ENCODE data around the gene SYNPR. TPM values are rescaled to one million over a fixed set of nuclear protein-coding genes. Genes with fewer than 3 reads are reported as not detected.

SYNPR gene
- total RNA-seq, 2 donors from 2014 or later, result not detected

- DNase-seq (no peak), ATAC-seq (no peak)
- H3K9me3 ChIP-seq (ENCODE audit: control insufficient read depth, low read length, poor library complexity, severe bottlenecking), result no peaks in the 10 kb centered on the region
- no peaks in the 10 kb centered on the region for H3K4me1 Mint-ChIP-seq
- no peak overlapping the region for H3K4me3 Mint-ChIP-seq
- no peak overlapping the region for H3K27ac Mint-ChIP-seq
- peaks cover 7% of the 10 kb centered on the region for H3K27me3 Mint-ChIP-seq
- H3K36me3 Mint-ChIP-seq (ENCODE audit: low read depth), result no peaks in the 10 kb centered on the region
Observed at GRCh38 chr3:63562323-63562722, 284.2 kb downstream of the SYNPR start.

GRCh38 chr3:63563572-63563971, 285.5 kb downstream of the SYNPR start:
- ATAC-seq (no peak), DNase-seq (no peak)
- no peaks in the 10 kb centered on the region for H3K4me1 Mint-ChIP-seq
- no peak overlapping the region for H3K27ac Mint-ChIP-seq
- no peaks in the 10 kb centered on the region for H3K9me3 ChIP-seq (ENCODE audit: control insufficient read depth, low read length, poor library complexity, severe bottlenecking)
- no peaks in the 10 kb centered on the region for H3K36me3 Mint-ChIP-seq (ENCODE audit: low read depth)
- H3K27me3 Mint-ChIP-seq, result peaks cover 7% of the 10 kb centered on the region
- H3K4me3 Mint-ChIP-seq, result no peak overlapping the region

- no peaks in the 10 kb centered on the region for H3K4me1 Mint-ChIP-seq
- H3K27ac Mint-ChIP-seq, result no peak overlapping the region
- peaks cover 7% of the 10 kb centered on the region for H3K27me3 Mint-ChIP-seq
- H3K36me3 Mint-ChIP-seq (ENCODE audit: low read depth), result no peaks in the 10 kb centered on the region
- ATAC-seq, result no peak
- no peaks in the 10 kb centered on the region for H3K9me3 ChIP-seq (ENCODE audit: control insufficient read depth, low read length, poor library complexity, severe bottlenecking)
- DNase-seq, result no peak
- no peak overlapping the region for H3K4me3 Mint-ChIP-seq
Observed at GRCh38 chr3:63565220-63565619, 287.1 kb downstream of the SYNPR start.

GRCh38 chr3:63571682-63572081, 293.6 kb downstream of the SYNPR start:
- no peaks in the 10 kb centered on the region for H3K27me3 Mint-ChIP-seq
- H3K36me3 Mint-ChIP-seq (ENCODE audit: low read depth), result no peaks in the 10 kb centered on the region
- no peaks in the 10 kb centered on the region for H3K9me3 ChIP-seq (ENCODE audit: control insufficient read depth, low read length, poor library complexity, severe bottlenecking)
- DNase-seq, result no peak
- no peak for ATAC-seq
- H3K4me3 Mint-ChIP-seq, result no peak overlapping the region
- no peak overlapping the region for H3K27ac Mint-ChIP-seq
- H3K4me1 Mint-ChIP-seq, result no peaks in the 10 kb centered on the region

- H3K4me1 Mint-ChIP-seq, result no peaks in the 10 kb centered on the region
- H3K4me3 Mint-ChIP-seq, result no peak overlapping the region
- H3K27ac Mint-ChIP-seq, result no peak overlapping the region
- DNase-seq (no peak), ATAC-seq (no peak)
- no peaks in the 10 kb centered on the region for H3K9me3 ChIP-seq (ENCODE audit: control insufficient read depth, low read length, poor library complexity, severe bottlenecking)
- H3K36me3 Mint-ChIP-seq (ENCODE audit: low read depth), result no peaks in the 10 kb centered on the region
- H3K27me3 Mint-ChIP-seq, result no peaks in the 10 kb centered on the region
Observed at GRCh38 chr3:63576846-63577245, 298.7 kb downstream of the SYNPR start.

- no peaks in the 10 kb centered on the region for H3K36me3 Mint-ChIP-seq (ENCODE audit: low read depth)
- no peak for ATAC-seq
- no peak overlapping the region for H3K27ac Mint-ChIP-seq
- no peaks in the 10 kb centered on the region for H3K4me1 Mint-ChIP-seq
- H3K9me3 ChIP-seq (ENCODE audit: control insufficient read depth, low read length, poor library complexity, severe bottlenecking), result no peaks in the 10 kb centered on the region
- no peaks in the 10 kb centered on the region for H3K27me3 Mint-ChIP-seq
- no peak for DNase-seq
- no peak overlapping the region for H3K4me3 Mint-ChIP-seq
Observed at GRCh38 chr3:63578858-63579257, 300.8 kb downstream of the SYNPR start.

- Mint-ChIP-seq H3K4me3 (no peak overlapping the region), H3K27ac (no peak overlapping the region), H3K4me1 (no peaks in the 10 kb centered on the region)
Observed at GRCh38 chr3:63580151-63580550, 302.0 kb downstream of the SYNPR start.

GRCh38 chr3:63582943-63583500, 304.9 kb downstream of the SYNPR start:
- Mint-ChIP-seq H3K27ac (no peak overlapping the region), H3K4me3 (no peak overlapping the region), H3K27me3 (no peaks in the 10 kb centered on the region), H3K4me1 (no peaks in the 10 kb centered on the region), H3K36me3 (ENCODE audit: low read depth) (no peaks in the 10 kb centered on the region)
- no peaks in the 10 kb centered on the region for H3K9me3 ChIP-seq (ENCODE audit: control insufficient read depth, low read length, poor library complexity, severe bottlenecking)
- no peak for DNase-seq
- ATAC-seq, result no peak

More at GRCh38 chr3:63580151-63580550, 302.0 kb downstream of the SYNPR start:
- DNase-seq (no peak), ATAC-seq (no peak)
- Mint-ChIP-seq H3K36me3 (ENCODE audit: low read depth) (no peaks in the 10 kb centered on the region), H3K27me3 (no peaks in the 10 kb centered on the region)
- no peaks in the 10 kb centered on the region for H3K9me3 ChIP-seq (ENCODE audit: control insufficient read depth, low read length, poor library complexity, severe bottlenecking)

- no peak overlapping the region for H3K4me3 Mint-ChIP-seq
Observed at GRCh38 chr3:63584681-63585080, 306.6 kb downstream of the SYNPR start.

GRCh38 chr3:63585927-63586326, 307.8 kb downstream of the SYNPR start:
- H3K36me3 Mint-ChIP-seq (ENCODE audit: low read depth), result no peaks in the 10 kb centered on the region
- no peaks in the 10 kb centered on the region for H3K4me1 Mint-ChIP-seq
- no peaks in the 10 kb centered on the region for H3K9me3 ChIP-seq (ENCODE audit: control insufficient read depth, low read length, poor library complexity, severe bottlenecking)
- DNase-seq, result no peak
- no peaks in the 10 kb centered on the region for H3K27me3 Mint-ChIP-seq
- H3K27ac Mint-ChIP-seq, result no peak overlapping the region
- ATAC-seq, result no peak
- H3K4me3 Mint-ChIP-seq, result no peak overlapping the region

More at GRCh38 chr3:63584681-63585080, 306.6 kb downstream of the SYNPR start:
- Mint-ChIP-seq H3K27ac (no peak overlapping the region), H3K27me3 (no peaks in the 10 kb centered on the region), H3K4me1 (no peaks in the 10 kb centered on the region), H3K36me3 (ENCODE audit: low read depth) (no peaks in the 10 kb centered on the region)
- DNase-seq (no peak), ATAC-seq (no peak)
- no peaks in the 10 kb centered on the region for H3K9me3 ChIP-seq (ENCODE audit: control insufficient read depth, low read length, poor library complexity, severe bottlenecking)

- no peak for ATAC-seq
- H3K27ac Mint-ChIP-seq, result no peak overlapping the region
- H3K36me3 Mint-ChIP-seq (ENCODE audit: low read depth), result no peaks in the 10 kb centered on the region
- no peak for DNase-seq
- H3K4me3 Mint-ChIP-seq, result no peak overlapping the region
- H3K27me3 Mint-ChIP-seq, result no peaks in the 10 kb centered on the region
- no peaks in the 10 kb centered on the region for H3K4me1 Mint-ChIP-seq
- H3K9me3 ChIP-seq (ENCODE audit: control insufficient read depth, low read length, poor library complexity, severe bottlenecking), result no peaks in the 10 kb centered on the region
Observed at GRCh38 chr3:63588895-63589294, 310.8 kb downstream of the SYNPR start.

GRCh38 chr3:63593779-63594178, 315.7 kb downstream of the SYNPR start:
- H3K27ac Mint-ChIP-seq, result no peak overlapping the region
- no peaks in the 10 kb centered on the region for H3K27me3 Mint-ChIP-seq
- H3K9me3 ChIP-seq (ENCODE audit: control insufficient read depth, low read length, poor library complexity, severe bottlenecking), result no peaks in the 10 kb centered on the region
- H3K4me1 Mint-ChIP-seq, result no peaks in the 10 kb centered on the region
- no peak for ATAC-seq
- H3K4me3 Mint-ChIP-seq, result no peak overlapping the region
- no peak for DNase-seq
- no peaks in the 10 kb centered on the region for H3K36me3 Mint-ChIP-seq (ENCODE audit: low read depth)

GRCh38 chr3:63595221-63595620, 317.1 kb downstream of the SYNPR start:
- Mint-ChIP-seq H3K4me1 (no peaks in the 10 kb centered on the region), H3K36me3 (ENCODE audit: low read depth) (no peaks in the 10 kb centered on the region), H3K27ac (no peak overlapping the region), H3K4me3 (no peak overlapping the region), H3K27me3 (no peaks in the 10 kb centered on the region)
- no peak for DNase-seq
- no peak for ATAC-seq
- H3K9me3 ChIP-seq (ENCODE audit: control insufficient read depth, low read length, poor library complexity, severe bottlenecking), result no peaks in the 10 kb centered on the region

- Mint-ChIP-seq H3K27me3 (no peaks in the 10 kb centered on the region), H3K4me3 (no peak overlapping the region), H3K4me1 (no peaks in the 10 kb centered on the region), H3K36me3 (ENCODE audit: low read depth) (no peaks in the 10 kb centered on the region), H3K27ac (no peak overlapping the region)
- H3K9me3 ChIP-seq (ENCODE audit: control insufficient read depth, low read length, poor library complexity, severe bottlenecking), result no peaks in the 10 kb centered on the region
- DNase-seq (no peak), ATAC-seq (no peak)
Observed at GRCh38 chr3:63597019-63597418, 318.9 kb downstream of the SYNPR start.
